Left ventricle myocardium superior (tissue), 1 donor: Measurements from ENCODE around the gene NETO2. TPM values are rescaled to one million over a fixed set of nuclear protein-coding genes. Genes with fewer than 3 reads are reported as not detected.

ENCODE experiments used
- ATAC-seq: fragments of 200-7000 bp; cut with Tn5 transposase; one replicate; pipeline ENCODE4 v1.9.1; 2020; ENCODE audit warnings: mild to moderate bottlenecking, moderate library complexity
- DNase-seq: peaks from one replicate; pipeline ENCODE4 v3.0.0-alpha.2; 2020
- intact Hi-C: fragments of 100-400 bp; cut with micrococcal nuclease; formaldehyde crosslinking; loops from one replicate; pipeline ENCODE4 v1.11.0; 2022
- total RNA-seq: library from RNA; stranded (reverse); fragmentation: NEBNext Ultra II Directional; extraction: Animal tissue kit (Norgen Biotek cat#: 25700); gene quantifications from one replicate; pipeline ENCODE4 v1.2.1, GENCODE V29; 2021
- donor health status: DM: no; HTN: yes; CAD: no; lungs with severe emphysema.

The NETO2 gene
- total RNA-seq, 1 donor from 2014 or later = 2.3 TPM

DNA sequence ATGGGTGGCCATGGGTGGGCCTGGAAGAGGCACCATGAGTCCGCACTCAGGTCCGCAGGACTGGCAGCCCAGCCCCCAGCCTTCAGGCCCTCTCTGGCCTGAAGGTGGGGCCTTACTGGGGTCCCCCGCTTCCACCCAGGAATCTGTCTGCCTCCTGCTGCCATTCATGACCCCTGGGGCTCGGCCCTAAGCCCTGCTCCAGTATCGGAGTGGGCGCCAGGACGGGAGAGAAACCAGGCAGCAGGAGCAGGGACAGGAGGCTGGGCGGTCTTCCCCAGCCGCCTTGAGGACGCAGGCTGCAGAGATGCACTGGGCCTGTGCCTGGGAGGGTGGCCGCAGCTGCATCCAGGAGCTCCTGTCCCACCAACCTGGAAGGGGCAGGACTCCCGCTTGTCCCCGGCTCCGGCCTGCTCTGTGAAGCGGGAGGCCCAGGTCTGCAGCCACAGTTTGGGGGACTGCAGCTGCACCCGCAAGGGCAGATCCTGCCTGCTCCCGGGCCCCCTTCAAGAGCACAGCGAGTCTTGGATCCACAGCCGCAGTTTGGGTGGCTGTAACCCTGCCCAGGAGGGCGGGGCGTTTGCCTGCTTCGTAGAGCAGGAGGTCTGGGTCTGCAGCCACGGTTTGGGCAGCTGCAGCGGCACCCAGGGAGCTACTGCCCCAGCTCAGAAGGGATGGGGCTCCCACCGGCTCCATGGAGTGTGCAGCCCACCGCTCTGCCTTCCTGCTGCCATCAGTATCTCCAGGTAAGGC lies 88.4 kb downstream of the NETO2 start:
- ATAC-seq (no peak), DNase-seq (no peak)
- intact Hi-C loops = no loop called here

DNA sequence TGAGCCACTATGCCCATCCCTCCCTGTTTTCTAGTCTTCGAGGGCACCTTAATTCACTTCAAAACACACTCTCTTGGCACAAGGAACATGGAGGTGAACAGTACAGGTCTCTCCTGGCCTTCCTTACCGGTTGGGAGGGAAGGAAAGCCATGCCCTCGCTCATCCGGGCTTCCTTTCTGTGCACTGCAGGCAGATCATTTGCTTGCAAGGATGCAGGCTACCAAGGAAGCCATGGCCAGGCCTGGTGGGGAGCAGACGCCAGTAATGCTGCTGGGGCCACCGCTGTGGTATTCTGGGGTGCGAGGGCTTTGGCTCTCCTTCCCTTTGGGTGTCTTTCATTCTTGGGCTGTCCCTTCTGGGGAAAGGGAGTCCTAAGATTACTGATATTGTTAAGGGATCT lies 89.4 kb downstream of the NETO2 start:
- ATAC-seq = no peak
- no peak for DNase-seq
- intact Hi-C loops = no loop called here

DNA sequence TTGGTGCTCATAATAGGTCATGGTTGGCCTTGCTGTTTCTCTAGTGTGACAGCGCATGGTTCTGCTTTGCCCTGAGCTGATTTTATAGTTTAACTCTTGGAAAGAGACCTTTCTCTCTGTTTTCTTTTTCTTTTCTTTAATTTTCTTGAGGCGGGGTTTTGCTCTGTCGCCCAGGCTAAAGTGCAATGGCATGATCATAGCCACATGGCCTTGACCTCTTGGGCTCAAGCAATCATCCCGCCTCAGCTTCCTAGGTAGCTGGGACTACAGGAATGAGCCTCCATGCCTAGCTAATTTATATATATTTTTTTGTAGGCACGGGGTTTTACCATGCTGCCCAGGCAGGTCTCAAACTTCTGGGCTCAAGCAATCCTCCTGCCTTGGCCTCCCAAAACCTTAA lies 89.8 kb downstream of the NETO2 start:
- intact Hi-C loops = no loop called here

DNA sequence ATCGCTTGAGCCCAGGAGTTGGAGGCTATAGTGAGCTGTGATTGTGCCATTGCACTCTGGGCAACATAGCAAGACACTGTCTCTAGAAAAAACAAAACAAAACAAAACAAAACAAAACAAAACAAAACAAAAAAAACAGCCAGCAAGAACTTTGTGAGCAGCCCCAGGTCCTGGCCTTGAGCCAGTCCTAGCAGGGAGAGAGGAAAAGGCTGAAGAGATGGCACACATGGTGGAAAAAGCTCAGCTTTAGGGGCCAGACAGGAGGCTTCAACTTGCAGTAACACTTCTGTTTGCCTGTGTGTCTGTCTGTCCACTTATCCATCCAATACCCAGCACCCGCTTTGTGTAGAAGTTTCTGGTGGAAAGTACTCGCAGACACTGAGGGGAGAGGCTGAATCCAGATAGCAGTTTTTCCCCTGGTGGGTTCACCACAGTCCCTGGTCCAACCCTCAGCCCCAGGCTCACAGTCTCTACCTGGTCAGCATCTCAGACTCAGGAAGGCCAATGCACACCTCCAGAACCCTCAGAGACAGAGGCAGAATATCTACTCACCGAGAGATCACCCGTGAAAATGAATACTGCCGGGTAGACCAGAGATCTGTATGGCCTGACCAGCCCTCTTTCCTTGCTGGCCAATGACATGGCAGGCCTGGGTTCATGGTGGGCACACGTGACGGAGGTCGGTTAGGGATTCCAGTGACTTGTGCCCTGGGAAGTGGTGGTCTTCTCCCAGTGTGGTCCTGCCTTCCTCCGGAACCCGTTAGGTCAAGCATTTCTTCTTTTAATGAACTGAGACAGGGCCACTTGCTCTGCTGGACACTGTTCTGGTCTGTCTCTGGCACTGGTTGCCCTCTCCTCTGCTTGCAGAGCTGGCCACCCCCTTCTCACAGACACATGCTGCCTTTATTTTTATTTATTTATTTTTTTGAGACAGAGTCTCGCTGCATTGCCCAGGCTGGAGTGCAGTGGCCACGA lies 90.8 kb downstream of the NETO2 start:
- ATAC-seq = no peak
- DNase-seq = no peak
- intact Hi-C loops = no loop called here

More for the DNA sequence above, 89.8 kb downstream of the NETO2 start:
- DNase-seq (no peak), ATAC-seq (no peak)

DNA sequence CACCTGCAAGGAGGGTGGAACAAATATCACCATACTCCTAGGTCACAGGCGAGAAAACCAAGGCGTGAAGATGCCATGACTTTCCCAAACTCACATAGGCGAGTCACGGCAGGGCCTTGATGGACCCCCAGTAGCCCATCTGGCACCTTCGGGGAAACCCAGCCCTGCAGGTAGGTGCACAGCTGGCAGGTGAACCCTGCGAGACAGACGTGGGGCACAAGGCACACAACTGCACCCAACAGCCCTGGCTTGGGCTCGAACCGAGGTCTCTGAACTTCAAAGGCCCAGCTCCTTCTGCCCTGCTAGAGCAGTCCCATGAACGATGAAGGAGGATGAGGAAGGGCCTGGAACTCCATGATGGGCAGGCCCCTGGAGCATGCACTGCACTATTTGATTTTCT lies 92.7 kb downstream of the NETO2 start:
- intact Hi-C loops = no loop called here
- ATAC-seq = no peak
- no peak for DNase-seq

DNA sequence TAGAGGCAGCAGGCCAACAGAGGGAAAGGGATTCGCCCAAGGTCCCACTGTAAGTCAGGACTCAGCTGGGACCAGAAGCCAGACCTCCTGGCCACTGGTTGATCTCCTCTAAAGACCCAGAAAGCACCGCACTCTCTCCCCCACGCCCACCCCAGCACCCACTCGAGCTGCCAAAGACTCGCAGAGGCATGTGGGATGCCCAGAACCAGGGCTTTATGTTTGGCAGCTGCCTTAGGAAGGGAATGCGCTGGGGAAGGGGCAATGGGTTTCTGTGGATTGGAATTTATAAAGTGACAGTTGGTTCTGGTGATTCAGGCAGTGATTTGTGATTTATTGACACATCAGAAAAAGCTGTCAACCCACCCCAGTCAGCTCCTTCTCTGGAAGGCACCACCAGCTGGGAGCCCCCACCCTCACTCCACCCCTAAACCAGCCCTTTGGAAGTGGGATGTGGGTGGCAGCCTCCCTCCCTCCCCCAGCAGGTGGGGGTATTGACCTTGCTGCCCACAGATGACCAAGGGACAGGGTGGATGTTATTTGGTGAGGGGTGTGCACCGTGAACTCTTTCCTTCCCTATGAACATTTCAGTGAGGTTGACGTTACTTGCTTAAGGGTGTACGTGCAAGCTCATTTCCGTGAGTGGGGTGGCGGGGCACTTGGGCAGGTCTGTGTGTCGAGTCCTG lies 93.7 kb downstream of the NETO2 start:
- ATAC-seq (no peak), DNase-seq (no peak)
- intact Hi-C loops = no loop called here

DNA sequence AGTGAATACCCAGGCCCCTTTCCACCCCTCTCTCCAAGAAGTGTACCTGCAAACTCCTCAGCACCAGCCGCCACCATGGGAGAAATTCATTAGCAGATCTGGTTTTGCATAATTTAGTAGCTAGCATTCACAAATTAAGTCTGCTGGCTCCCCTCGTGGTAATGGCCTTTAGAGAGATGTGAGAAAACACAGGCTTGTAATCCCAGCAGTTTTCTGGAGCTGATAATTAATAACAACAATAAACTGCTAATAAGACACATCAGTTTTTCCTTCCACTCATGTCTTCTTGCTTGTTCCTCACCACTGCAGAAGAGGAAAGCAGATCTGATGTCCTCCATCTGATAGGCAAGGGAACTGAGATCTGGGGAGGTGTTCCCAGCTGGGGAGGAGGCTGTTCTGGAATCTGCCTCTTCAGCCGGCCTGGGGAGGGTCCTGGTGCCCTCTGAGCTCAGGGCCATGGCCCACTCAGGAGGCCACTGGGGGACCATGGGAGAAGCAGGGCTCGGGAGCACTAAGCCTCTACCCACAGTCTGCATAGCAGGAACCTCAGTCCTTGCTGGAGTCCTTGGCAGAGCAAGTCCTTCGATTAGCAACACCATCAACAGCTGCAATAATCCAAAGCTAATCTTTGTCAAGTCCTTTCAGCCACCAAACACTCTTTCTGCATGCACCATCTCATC lies 96.1 kb downstream of the NETO2 start:
- intact Hi-C loops = no loop called here
- no peak for ATAC-seq
- DNase-seq = no peak

DNA sequence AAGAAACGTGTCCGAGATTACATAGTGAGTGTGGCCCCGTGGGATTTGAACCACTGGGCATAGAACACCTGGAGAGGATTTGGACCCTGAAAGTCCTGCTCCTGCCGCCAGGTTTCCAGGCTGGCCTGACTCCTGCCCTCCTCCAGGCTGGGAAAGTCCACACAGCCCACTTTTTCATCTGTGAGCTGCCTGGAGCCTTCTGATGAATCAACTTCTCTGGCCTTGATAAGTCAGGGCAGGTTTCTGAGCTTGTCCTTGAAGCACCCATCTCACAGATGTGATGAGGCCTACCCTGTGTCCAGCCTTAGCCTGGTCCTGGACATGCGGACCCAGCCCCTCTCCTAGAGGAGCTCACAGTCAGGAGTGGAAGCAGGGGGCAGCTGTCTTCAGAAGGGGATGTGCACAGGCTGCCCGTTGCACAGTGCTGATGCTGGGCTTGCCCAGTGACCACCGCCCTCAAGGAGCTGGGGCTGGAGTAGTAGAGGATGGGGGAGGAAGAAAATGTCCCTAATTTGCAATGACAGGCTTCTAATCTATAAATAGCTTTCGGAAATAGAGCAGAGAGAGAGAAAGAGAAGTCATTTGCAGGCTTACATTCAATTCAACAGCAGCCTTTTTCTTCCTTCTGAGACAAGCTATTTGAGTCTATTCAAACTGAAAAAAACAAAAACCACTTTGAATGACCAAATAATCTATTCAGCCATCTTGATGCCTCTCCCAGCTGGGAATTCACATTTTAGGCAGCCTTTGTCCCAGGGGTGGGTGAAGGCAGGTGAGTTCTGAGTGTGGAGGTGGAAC lies 96.8 kb downstream of the NETO2 start:
- intact Hi-C loops = no loop called here
- no peak for DNase-seq
- no peak for ATAC-seq

DNA sequence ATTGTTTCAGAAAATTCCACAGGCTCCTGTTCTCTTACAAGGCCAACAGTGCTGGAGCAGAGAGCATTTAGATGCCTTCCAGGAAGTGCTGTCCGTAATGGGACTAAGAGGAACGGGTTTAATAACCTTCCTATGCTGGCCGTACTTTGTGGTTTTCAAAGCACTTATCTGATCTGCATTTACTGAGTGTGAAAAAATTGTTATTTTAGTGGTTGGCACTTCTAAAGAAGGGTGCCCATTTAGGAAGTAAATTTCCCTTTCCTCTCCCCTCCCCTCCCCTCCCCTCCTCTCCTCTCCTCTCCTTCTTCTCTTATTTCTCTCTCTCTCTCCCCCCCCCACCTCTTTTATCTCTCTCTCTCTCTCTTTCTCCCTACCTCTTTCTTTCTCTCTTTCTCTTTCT lies 98.3 kb downstream of the NETO2 start:
- intact Hi-C loops = no loop called here
- no peak for DNase-seq
- ATAC-seq = no peak

DNA sequence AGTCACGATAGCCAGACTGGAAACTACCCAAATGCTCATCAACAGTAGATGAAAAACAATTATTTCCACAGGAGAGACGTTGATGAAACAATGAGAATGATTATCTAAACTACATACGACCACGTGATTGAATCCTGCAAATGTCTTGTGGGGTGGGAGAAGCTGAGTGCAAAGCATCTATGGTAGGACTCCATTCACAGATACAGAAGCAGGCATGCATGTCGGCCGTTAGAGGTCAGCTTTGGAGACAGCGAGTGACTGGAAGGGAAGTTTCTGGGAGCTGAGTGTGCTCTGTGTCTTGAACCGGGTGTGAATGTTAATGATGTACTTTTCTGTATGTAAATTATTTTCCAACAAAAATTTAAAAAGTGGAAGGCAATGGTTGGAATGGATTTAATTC lies 98.7 kb downstream of the NETO2 start:
- ATAC-seq (peak; percentile 28), DNase-seq (no peak)
- intact Hi-C loops = no loop called here

DNA sequence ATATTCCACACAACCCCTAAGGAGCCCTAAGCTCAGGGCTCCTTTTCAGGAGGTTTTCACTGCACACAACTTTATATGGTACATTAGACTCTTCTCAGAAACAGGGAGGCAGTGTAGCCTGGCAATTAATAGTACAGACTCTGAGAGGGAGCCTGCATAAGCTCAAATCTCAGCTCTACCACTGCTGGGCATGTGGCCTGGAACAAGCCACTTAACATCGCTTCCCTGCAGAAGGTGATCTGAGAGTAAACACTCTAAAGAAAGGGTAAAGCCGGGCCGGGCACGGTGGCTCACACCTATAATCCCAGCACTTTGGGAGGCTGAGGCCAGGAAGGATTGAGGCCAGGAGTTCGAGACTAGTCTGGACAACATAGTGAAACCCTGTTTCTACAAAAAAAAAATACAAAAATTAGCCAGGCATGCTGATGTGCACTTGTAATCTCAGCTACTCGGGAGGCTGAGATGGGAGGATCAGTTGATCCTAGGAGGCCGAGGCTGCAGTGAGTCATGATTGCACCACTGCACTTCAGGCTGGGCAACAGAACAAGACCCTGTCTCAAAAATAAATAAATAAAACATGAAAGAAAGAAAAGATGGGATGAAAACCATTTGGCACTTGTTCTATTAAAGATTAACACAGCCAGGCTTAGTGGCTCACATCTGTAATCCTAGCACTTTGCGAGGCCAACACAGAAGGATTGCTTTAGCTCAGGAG lies 99.6 kb downstream of the NETO2 start:
- ATAC-seq (peak; percentile 95), DNase-seq (peak; percentile 43)

DNA sequence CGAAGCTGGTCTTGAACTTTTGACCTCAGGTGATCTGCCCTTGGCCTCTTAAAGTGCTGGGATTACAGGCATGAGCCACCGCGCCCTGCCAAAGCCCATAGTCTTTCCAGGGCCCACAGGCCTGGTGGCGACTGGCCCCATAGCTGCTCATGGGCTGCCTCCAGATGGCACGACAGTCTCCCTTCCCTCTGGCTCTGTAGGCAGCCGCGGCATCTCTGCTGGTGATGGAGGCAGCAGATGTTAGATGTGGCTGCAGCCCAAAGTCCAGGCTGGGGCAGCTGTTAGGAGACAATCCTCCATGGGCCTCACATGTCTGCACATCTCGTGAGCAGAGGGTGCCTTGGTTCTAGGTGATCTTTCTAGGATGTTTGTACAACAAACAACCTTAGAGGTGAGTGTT lies 100.5 kb downstream of the NETO2 start:
- intact Hi-C loops = no loop called here
- ATAC-seq = no peak
- DNase-seq = no peak

More for the DNA sequence above, 99.6 kb downstream of the NETO2 start:
- intact Hi-C loops = no loop called here

DNA sequence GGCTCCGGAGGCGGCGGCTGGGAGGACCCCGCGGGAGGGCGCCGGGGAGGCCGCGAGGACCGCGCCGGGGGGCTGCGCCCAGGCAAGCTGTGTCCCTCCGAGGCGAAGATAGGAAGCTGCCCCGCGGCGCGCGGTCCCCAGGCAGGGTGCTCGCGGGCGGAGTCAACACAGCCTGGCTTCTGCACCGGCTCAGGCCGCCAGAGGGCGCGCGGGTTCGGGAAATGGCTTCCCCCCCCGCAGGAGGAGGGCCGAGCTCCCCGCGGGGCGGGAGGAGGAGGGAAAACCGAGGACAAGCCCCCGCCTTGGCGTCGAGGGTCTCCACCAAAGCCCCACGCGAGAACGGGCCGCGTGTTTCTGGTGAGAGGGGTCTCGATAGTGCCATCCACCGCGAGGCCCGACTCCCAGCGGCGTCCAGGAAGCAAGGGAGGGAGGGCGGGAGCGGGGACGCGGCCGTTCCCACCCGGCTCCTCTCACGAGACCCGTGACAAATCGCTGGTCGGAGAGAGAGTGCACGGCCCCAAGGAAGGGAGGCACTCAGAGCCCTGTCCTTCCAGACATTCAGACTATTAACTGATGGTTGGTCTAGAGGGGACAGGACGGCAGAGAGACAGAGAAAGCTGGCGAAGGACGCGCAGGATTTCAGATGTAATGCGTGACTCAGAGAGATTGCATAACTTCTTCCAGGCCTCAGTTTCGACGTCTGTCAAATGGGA lies 105.8 kb downstream of the NETO2 start:
- ATAC-seq (peak; percentile 99), DNase-seq (peak; percentile 96)
- intact Hi-C loops = loop anchor here (5.0 kb wide), 1 partner anchor 66 kb away; the partner anchor contains the start of gene DNAJA2

DNA sequence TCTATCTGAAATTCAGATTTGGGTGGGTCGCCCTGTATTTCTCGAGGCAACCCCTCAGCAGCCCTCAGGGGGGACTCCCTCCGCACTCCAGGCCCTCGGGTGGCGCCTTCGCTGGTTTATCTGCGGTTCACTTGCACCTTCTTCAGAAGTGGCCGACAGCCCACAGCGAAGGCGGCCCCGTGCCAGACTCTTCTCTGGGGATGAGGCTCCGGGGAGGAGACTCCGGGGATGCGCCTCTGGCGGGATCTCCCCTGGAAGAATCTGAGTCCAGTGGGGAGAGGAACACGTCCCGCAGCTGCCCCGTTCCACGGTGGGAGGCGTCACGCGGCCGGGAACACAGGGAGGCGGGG lies 106.4 kb downstream of the NETO2 start:
- intact Hi-C loops = loop anchor here (5.0 kb wide), 1 partner anchor 65 kb away; the partner anchor contains the start of gene DNAJA2
- DNase-seq = no peak
- peak; percentile 68 for ATAC-seq

DNA sequence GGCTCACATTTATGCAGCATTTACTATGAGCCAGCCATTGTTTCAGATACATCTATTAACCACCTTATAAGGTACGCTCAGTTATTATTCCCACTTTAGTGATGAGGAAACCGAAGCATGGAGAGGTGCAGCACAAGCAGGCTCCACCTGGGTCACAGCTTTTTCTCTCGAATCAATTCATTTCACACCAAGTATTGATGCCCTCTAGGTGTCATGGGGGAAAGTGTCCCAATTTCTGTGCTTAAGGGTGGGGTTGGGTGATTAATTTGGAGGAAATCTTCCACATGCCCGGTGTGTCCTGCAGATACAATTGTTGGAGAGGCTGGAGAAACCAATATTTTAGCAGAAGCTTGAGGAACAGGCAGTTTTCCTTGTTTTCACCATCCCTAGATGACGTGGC lies 107.5 kb downstream of the NETO2 start:
- ATAC-seq (no peak), DNase-seq (no peak)
- intact Hi-C loops = loop anchor here (5.0 kb wide), 1 partner anchor 64 kb away; the partner anchor contains the start of gene DNAJA2

DNA sequence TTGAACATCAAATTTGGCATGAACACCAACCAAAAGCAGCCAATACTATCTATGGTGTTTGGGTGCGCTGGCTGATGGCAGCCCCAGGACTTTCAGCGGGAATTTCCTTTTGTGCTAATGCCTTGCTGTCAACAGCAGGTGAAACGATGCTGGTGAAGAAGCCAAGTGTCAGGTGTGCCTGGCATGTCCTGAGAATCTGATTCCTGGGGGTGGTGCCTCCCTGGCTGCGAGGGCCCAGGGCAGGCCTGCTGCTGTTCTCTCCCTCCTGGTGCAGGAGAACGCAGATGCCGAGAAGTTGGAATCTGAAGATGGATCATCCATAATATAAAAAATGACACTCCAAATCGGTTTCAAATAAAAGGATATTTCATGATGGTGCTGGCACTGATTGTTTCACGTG lies 108.3 kb downstream of the NETO2 start:
- intact Hi-C loops = loop anchor here (5.0 kb wide), 1 partner anchor 63 kb away; the partner anchor contains the start of gene DNAJA2
- no peak for ATAC-seq
- DNase-seq = no peak

DNA sequence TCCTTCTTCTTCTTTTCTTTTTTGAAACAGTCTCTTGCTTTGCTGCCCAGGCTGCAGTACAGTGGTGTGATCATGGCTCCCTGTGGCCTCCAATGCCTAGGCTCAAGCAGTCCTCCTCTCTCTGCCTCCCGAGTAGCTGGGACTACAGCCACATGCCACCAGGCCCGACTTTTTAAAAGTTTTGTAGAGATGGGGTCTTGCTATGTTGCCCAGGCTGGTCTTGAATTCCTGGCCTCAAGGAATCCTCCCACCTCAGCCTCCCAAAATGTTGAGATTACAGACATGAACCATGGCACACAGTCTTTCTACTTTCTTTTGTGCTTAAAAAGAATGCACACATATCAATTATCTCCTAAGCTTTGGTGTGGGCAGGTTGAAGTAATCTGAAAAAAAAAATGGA lies 109.3 kb downstream of the NETO2 start:
- intact Hi-C loops = no loop called here
- ATAC-seq (no peak), DNase-seq (no peak)
